NCI-H1694 treated with DMSO at 0.1 percent for 48 hours (cell line): ENCODE measurements around the gene KDM5B.

ENCODE experiments used
- DNase-seq: peaks from one replicate; lab custom pipeline; 2025; lab: John Stamatoyannopoulos, UW

KDM5B gene

DNA sequence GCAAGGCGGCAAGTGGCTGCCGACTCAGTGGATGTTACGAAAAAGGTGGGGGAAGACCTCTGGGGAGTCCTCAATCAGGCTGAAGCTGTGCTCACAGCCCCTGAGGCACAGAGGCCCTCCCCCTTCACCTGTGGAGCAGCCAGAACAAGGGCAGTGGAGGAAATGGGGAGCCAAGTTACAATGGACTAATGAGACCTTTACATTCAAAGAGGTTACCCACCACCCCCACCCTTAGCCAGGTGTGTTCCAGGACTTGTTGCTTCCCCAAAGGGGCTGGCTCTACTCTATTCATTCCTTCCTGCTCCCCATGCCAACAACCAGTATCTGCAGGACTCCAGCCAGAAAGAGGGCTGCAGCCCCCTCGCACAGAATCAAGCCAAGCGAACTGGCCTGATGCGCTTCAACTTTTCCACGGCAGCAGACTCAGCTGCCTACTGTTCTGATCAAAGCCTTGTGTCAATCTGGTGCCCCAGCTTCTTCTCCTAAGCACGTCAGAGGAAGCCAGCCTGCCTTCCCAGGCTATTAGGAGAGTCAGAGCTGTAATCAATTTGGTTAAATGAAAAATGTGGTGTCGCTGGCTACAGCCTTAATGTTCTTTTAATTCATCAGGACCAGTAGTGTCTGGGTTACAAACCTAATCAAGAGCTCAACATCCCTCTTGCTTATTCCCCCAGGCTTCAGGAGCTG lies 96.1 kb downstream of the KDM5B start:
- no peak for DNase-seq

DNA sequence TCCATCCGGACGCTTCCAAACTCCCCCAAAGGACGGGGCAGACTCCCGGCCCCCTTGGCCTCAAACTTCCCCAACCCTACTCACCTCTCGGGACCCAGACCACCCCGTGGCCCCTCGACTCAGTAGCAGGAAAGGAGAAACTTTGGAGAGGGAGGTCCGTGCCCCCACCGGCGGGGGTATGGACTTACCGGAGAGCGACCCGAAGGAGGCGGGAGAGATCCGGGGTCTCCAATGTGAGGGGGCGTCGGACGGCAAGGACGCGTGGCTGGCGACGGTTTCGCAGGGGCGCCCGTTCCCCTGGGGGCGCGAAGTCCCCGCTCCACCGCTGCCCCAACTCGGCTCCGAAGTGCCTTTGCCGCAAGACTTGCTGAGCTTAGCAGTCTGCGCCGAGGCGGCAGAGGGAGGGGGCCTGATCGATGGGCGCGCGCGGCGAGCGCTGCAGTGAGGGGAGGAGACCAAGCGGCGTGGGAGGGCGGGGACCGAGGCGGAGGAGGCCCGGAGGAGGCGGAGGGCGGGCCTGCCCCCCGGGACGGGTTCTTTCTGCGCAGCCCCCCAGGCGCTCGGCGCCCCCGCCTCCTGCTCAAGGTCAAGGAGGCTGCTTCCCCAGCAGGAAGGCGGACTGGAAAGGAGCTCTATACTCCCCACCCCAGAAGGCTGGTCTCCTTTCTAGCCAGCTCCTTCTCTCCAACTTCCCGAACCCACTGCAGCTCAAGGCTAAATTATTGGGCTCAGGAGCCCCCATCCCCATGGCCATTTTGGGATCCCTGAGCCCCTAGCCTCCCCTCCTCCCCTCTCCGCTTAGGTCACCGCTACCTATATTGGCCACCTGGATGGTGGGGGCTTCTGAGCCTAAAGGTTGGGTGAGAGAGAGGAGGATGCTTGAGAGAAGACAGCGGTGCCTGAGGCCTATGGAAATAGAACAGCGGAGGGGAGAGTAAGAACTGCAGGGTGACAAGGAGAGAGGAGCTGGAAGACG lies 97.9 kb downstream of the KDM5B start, which contains the start of gene SYT2:
SYT2 (minus strand) TSS at position 385 of the 976 bp plus-strand sequence. CDS start 104,682 bp downstream, outside the sequence.
- DNase-seq: peak; percentile 31

DNA sequence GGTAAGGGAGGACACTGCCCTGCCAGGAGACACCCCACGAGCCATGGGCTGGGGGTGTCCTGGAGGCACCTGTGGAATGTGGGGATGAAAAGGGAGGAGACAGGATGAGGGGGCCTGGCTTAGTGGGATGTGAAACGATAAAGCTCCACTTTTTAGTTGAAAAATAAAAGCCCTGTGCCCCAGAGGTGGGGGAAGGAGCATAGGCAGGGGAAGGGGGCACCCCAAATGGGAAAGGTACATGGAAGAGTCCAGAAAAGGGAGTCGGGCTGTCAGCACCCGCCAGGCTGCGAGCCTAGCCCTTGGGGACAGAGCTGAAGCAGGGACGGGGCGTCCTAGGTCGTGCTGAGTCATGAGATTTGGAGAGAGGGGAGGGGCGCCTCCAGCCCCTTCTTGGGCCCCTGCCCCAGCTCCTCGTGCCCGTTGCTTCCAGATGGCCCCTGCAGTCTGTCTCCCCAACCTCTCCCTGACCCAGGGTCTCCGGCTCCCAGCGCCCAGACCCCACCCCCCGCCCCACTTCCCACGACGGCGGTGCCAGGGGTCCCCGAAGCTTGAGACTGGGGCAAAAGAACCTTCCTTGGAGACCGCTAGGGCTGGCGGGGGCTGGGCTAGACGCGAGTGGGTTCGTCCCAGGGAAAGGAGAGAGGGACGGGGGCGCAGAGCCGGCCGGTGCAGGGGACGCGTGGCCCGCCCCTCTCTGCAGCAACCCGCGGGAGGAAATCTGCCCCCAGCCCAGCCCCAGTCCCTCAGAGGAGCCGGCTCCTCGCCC lies 98.8 kb downstream of the KDM5B start:
- no peak for DNase-seq

DNA sequence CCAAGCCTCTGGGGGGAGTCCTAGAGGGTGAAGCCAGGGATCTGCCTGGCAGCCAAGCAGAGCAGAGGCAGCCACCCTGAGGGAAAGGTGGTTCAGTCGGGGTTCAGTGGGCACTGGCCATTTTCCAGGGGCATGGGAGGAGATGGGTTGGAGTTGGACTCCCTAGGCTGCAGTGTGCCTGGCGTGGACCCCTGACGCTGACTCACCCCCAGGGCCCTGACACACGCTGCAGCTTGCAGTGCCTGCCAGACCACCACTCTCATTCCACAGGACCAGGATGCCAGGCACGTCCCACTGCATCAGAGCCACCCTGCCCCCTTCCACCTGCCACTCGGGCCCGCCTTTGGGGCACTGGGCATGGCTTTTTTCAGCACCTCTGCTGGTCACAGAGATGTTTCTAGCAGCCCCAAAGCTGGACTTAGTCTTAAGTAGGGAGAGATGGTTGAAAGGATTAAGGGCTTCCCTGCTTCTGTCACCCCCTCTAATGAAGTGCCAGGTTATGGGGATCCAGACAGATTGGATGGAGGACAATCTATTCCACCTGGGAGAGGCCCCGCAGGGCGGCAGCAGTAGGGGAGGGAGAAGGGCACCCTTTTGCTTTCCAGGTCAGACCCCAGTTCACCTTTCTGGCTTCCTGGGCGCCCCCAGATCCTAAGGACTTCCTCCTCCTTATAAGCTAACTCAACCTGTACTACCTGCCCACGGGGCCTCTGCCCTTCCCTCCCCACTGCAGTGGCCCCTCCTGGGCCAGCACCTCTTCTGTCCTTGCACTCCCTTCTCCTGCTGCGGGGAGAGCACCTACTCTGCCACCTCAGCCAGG lies 99.6 kb downstream of the KDM5B start:
- DNase-seq: no peak

DNA sequence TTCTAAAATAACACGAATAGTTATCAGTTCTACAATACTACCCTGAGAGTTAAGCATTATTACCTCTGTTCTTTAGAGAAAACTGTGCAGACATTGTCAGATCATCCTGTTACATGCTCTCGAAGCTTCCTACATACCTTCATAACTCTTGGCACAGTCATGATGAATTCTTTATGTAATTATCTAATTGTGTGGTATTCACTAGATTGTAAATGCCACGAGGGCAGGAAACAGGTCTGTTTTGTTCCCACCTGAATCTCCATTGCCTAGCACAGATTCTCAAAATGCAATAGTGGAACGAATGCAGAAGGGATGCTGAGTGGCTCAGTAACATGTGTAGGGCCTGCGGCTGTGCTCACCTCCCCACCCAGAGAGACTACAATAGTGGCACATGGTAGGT lies 101.4 kb downstream of the KDM5B start:
- no peak for DNase-seq

GRCh38 chr1:202704601-202705000 lies 103.6 kb downstream of the KDM5B start:
- DNase-seq: no peak

- no peak for DNase-seq
These were observed 105.0 kb downstream of the KDM5B start for GRCh38 chr1:202703191-202703590.

GRCh38 chr1:202702088-202702487 lies 106.1 kb downstream of the KDM5B start:
- DNase-seq: no peak

GRCh38 chr1:202701200-202701599 lies 107.0 kb downstream of the KDM5B start:
- DNase-seq: no peak

DNA sequence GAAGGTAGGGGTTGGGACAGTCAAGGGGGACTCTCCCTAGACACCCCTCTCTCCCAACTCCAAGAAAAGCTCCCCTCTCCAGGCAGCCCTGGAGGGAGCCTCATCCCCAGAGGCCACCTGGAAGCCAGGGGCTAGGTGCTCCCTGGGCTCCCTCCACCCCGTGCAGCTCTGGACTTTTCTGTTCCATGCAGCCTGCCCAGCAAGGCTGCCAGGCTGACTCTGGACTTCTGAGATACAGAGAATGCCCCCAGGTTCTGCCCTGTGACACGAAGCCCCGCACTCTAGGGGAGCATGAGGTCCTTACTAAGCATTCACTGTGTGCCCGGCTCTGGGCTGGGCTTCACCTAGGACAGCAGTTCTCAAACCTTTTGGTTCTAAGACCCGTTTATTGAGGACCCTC lies 108.2 kb downstream of the KDM5B start:
- DNase-seq: no peak

DNA sequence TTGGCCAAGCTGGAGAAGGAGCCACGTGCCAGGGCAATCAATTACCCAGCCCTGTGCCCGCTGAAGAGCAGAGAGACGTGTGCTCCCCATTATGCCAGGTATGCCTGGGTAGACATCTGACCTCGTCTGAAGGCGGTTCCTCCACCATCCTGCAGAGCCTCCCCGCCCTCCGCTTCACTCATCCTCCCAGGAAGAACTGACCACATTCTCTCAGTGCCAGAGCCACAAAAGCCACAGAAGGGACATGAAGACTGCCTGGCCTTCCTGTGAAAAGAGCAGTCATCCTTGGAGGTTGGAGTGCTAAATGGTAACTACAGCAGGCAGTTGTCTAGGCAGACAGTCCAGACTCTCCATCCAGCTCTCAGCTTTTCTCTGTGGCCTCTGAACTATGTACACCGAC lies 109.9 kb downstream of the KDM5B start:
- DNase-seq: no peak

DNA sequence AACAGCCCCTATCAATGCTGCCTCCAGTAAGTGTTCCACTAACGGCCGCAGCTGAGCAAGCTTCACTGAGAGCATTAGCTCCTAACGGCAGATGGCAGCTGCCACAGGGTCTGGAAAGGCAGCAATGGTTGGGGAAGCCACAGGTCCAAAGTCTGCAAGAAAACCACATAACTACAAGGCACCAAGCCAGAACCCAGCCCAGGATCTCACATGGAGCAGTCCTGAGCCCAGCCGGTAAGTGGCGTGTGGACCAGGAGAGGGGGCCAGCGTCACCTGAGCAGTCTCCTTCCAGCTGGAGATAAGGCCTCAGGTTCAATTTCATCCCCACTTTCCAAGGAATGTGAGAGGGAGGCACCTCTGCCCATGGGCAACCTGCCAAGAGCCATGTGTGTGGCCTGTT lies 111.2 kb downstream of the KDM5B start:
- DNase-seq: peak; percentile 33

GRCh38 chr1:202694314-202694713 lies 113.9 kb downstream of the KDM5B start:
- DNase-seq: no peak

GRCh38 chr1:202692959-202693555 lies 115.2 kb downstream of the KDM5B start:
- peak; percentile 74 for DNase-seq

DNA sequence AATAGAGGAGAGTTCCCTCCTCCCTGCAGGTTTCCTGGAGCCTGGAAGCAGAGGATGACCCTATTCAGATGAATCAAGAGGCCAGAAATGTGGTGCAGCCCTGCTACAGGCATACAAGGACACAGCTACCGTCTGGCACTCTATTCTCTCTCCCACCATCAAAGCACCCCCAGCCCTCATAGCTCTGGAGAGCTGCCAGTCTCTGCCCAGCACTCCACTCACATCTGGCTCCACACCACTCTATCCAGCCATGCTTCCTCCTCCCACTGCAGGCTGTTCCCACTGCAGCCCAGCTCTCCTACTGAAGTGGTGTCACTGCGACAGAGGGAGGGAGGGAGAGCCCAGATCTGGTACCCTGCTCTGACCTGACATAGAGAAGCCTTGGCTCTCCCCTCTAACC lies 116.4 kb downstream of the KDM5B start:
- DNase-seq: peak; percentile 83

DNA sequence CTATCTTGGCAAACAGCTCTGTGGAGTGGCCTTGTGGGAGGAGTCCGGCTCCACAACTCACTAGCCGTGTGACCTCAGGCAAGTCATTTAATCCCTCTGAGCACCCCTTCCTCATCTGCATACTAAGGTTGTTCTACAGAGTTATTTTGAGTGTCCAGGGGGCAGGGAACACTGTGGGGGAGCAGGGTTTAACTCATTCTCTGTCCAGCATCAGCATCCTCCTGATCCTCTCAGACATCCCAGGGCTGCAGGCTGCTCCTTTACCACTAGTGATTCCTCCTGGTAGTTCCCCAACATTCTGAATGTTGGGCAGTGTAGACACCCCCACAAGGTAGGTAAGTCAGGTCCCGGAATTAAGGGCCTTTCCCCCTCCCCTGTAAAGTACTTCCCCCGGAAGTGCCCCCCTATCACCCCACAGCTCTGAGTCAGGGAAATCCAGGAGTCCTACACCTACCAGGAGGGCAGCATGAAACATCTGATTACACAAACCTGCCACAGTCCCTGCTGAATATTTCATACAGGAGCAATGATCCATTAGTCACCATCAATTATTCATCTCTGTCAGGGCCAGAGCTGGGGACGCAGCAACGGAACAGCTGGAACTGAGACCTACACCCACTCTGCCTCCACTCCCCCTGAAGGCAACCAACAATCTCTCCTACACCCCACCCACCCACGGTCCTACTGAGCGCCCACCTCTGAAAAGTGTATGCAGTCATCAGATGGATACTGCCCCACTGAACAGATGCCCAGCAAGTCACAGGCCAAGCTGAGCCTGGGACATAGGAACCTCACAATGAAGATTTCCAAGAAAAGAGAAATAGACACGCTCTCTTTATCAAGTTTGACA lies 118.5 kb downstream of the KDM5B start:
- no peak for DNase-seq

GRCh38 chr1:202689082-202689481 lies 119.1 kb downstream of the KDM5B start:
- no peak for DNase-seq

DNA sequence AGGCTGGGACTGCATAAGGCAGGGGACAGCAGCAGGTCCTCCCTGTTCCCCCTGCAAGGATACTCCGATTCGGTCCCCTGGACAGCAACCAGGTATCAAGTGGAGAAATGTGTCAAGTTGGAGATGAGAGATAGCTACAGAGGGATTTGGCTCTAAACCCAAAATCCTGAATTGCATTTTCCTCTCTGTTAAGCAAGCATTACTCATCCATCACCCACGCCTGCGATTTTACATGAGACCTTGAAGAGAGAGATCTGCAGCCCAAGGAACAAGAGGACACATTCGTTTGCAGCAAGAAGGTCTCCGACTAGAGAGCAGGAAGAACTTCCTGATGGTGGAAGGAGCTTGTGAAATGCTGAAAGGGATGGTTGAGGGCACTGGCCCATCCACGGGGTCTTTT lies 119.8 kb downstream of the KDM5B start:
- no peak for DNase-seq

GRCh38 chr1:202687798-202688197 lies 120.4 kb downstream of the KDM5B start:
- DNase-seq: no peak

DNA sequence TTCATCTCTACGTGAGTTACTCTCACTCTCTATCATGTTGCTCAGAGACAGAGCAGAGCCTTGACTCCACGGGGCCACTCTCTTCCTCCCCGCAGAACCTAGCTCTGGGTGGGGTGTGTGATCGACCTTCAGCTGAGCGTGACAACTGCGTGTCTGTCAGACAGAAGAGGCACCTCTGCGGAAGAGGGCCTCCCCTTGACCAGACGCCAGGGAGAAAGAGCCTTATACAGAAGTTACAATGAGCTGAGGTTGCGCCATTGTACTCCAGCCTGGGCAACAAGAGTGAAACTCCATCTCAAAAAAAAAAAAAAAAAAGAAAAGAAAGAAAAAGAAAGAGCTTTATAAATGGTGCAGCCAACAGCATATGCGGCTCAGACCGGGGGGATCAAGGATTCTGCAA lies 120.9 kb downstream of the KDM5B start:
- no peak for DNase-seq
